Measurements from ENCODE around the gene KCNK15.

GRCh38 chr20:44756956-44757355 is 11.3 kb downstream of the KCNK15 start:
- TF ChIP-seq POLR2A (IDR thresholded peaks at IDR 0.05; ENCODE audit: low read length) (no peak), GATA1 (IDR thresholded peaks at IDR 0.05; ENCODE audit: low read depth, low read length) (no peak)

Measured in erythroblast (primary cell).